Left ventricle myocardium inferior (tissue), 1 donor: Measurements from ENCODE around the gene LANCL3. TPM values are rescaled to one million over a fixed set of nuclear protein-coding genes. Genes with fewer than 3 reads are reported as not detected.

ENCODE experiments used
- DNase-seq: peaks from one replicate; pipeline ENCODE4 v3.0.0-alpha.2; 2020
- H3K27ac ChIP-seq: fragments of 200-600 bp; replicated peaks from 2 replicates; pipeline ENCODE4 v1.8.0; 2021
- H3K27me3 ChIP-seq: fragments of 200-600 bp; 2 replicates; pipeline ENCODE4 v1.8.0; 2021; ENCODE audit warnings: low read depth
- H3K36me3 ChIP-seq: fragments of 200-600 bp; 2 replicates; pipeline ENCODE4 v1.8.0; 2021
- H3K4me1 ChIP-seq: fragments of 200-600 bp; 2 replicates; pipeline ENCODE4 v1.8.0; 2021
- H3K4me3 ChIP-seq: fragments of 200-600 bp; 2 replicates; pipeline ENCODE4 v1.8.0; 2021; ENCODE audit warnings: mild to moderate bottlenecking, moderate library complexity
- H3K9me3 ChIP-seq: fragments of 200-600 bp; replicated peaks from 2 replicates; pipeline ENCODE4 v1.8.0; 2021
- CTCF ChIP-seq: fragments of 200-600 bp; IDR thresholded peaks from 2 replicates; pipeline ENCODE4 v1.8.0; 2021; ENCODE audit warnings: antibody characterized with exemption, mild to moderate bottlenecking, borderline replicate concordance
- intact Hi-C: fragments of 100-400 bp; cut with micrococcal nuclease; formaldehyde crosslinking; loops from one replicate; pipeline ENCODE4 v1.11.0; 2022
- total RNA-seq: library from RNA; stranded (reverse); fragmentation: NEBNext Ultra II Directional; extraction: Animal tissue kit (Norgen Biotek cat#: 25700); gene quantifications from one replicate; pipeline ENCODE4 v1.2.1, GENCODE V29; 2021
- donor health status: DM: no; HTN: yes; CAD: no; lungs with severe emphysema.

Gene LANCL3
- total RNA-seq, 1 donor from 2014 or later = 0.27 TPM

DNA sequence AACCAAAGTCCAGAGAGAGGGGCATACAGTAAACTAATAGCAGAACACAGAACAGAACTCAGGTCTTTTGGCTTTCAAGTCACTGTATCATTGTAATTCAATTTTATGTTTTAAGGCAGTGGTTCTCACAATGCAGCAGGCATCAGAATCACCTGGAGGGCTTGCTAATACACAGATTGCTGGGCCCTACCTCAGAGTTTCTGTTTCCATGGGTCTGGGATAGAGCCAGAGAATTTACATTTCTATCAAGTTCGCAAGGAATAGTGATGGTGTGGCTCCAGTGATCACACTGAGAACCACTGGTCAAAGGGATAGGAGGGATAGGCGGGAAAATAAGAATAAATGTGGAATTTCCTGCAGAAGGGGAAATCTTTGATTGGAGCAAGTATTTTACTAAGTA is 36.7 kb downstream of the LANCL3 start:
- intact Hi-C loops = no loop called here
- DNase-seq = no peak
- no peaks in the 10 kb centered on the region for H3K36me3 ChIP-seq
- H3K4me1 ChIP-seq = no peaks in the 10 kb centered on the region
- no peak overlapping the region for H3K27ac ChIP-seq
- H3K27me3 ChIP-seq = no peaks in the 10 kb centered on the region
- no peaks in the 10 kb centered on the region for H3K9me3 ChIP-seq
- no peak for TF ChIP-seq CTCF
- H3K4me3 ChIP-seq = no peak overlapping the region

DNA sequence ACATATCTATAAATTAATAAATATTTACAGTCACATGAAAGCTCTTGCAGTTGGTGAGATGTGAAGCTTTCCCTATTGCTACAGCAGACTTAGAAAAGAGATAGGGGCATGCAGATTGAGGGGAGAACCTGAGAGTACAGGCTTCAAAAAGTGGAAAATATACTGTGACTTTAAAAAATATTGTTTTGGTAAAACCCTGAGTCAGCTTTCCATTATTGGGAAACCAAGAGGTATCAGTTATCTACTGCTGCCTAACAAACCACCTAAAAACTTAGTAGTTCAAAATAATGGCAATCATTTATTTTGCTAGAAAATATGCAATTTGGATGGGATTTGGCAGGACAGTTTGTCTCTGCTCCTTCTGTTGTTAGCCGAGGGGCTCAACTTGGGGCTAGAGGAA is 38.3 kb downstream of the LANCL3 start:
- Histone ChIP-seq H3K4me1 (no peaks in the 10 kb centered on the region), H3K9me3 (no peaks in the 10 kb centered on the region), H3K4me3 (no peak overlapping the region), H3K27ac (no peak overlapping the region), H3K36me3 (no peaks in the 10 kb centered on the region), H3K27me3 (no peaks in the 10 kb centered on the region)
- TF ChIP-seq CTCF = no peak
- intact Hi-C loops = no loop called here
- DNase-seq = no peak

DNA sequence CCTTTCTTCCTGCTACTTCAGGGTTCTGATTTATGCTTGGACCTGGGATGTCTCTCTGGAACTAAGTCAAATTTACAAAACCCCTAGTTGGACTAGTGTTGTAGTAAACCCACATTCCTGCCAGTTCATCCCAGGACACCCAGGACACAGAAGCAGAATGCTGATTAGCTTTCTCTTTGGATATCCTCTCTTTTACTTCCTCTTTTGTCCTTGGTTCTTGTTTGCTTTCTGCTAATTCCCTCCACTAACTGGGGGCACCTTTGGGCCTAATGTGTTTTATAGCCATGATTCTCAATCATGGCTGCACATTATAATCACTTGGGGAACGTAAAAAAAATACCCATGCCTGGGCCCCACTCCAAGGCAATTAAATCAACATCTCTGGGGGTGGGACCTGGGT is 42.5 kb downstream of the LANCL3 start:
- no peaks in the 10 kb centered on the region for H3K9me3 ChIP-seq
- TF ChIP-seq CTCF = no peak
- H3K27me3 ChIP-seq = no peaks in the 10 kb centered on the region
- H3K36me3 ChIP-seq = no peaks in the 10 kb centered on the region
- H3K4me3 ChIP-seq = no peak overlapping the region
- DNase-seq = no peak
- no peak overlapping the region for H3K27ac ChIP-seq
- intact Hi-C loops = no loop called here
- H3K4me1 ChIP-seq = no peaks in the 10 kb centered on the region

DNA sequence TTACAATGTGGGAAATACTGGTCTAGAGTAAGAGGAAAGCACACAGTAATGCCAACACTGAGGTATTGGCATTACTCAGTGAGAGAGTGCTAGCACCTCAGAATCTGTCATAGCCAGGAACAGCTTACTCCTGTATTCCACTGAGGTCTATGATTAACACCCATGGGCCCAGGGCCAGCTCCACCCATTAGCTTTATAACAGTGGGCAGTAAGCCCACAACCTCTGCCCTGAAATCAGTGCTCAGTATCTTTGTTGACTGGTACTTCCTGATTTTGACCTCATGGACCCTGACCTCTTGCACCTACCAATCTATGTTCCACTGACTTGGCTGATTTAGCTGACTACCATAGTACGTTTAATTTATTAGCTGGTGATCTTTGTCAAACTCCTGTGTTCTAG is 56.1 kb downstream of the LANCL3 start:
- no peaks in the 10 kb centered on the region for H3K27me3 ChIP-seq
- intact Hi-C loops = no loop called here
- H3K36me3 ChIP-seq = no peaks in the 10 kb centered on the region
- no peaks in the 10 kb centered on the region for H3K9me3 ChIP-seq
- no peak overlapping the region for H3K4me3 ChIP-seq
- no peak for TF ChIP-seq CTCF
- no peak overlapping the region for H3K27ac ChIP-seq
- no peak for DNase-seq
- H3K4me1 ChIP-seq = no peaks in the 10 kb centered on the region

DNA sequence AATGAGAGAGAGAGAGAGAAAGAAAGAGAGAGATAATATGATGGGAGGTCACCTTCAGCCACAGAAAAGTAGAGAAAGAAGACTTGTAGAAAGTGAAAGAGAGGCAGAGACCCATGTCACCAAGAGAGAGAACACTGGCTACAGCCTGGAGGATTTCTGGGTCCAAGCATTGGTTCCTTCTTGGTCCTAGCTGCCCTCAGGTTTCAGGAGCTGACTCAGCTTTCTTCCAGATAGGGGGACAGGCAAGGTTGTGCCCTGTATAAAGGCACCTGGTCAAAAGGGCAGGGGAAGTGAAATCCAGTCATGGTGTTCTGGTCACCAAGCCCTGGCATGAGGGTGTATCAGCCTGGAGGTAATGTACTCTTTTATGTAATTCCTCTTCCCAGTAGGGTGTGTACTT is 66.6 kb downstream of the LANCL3 start:
- H3K36me3 ChIP-seq = no peaks in the 10 kb centered on the region
- intact Hi-C loops = no loop called here
- no peak for TF ChIP-seq CTCF
- no peaks in the 10 kb centered on the region for H3K4me1 ChIP-seq
- H3K4me3 ChIP-seq = no peak overlapping the region
- no peaks in the 10 kb centered on the region for H3K27me3 ChIP-seq
- no peak for DNase-seq
- no peaks in the 10 kb centered on the region for H3K9me3 ChIP-seq
- H3K27ac ChIP-seq = no peak overlapping the region

DNA sequence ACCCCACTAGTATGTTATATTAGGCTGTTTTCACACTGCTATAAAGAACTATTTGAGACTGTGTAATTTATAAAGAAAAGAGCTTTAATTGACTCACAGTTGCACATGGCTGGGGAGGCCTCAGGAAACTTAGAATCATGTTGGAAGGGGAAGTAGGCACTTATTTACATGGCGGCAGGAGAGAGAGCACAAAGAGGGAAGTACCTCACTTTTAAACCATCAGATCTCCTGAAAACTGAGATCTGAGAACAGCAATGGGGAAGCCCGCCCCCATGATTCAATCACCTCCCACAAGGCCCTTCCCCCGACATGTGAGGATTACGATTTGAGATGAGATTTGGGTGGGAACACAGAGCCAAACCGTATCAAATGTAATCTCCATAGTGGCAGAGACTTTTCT is 68.7 kb downstream of the LANCL3 start:
- Histone ChIP-seq H3K9me3 (no peaks in the 10 kb centered on the region), H3K4me1 (no peaks in the 10 kb centered on the region), H3K27ac (no peak overlapping the region), H3K4me3 (no peak overlapping the region), H3K27me3 (no peaks in the 10 kb centered on the region), H3K36me3 (no peaks in the 10 kb centered on the region)
- no peak for TF ChIP-seq CTCF
- intact Hi-C loops = no loop called here
- DNase-seq = no peak
